K562 (cell line): ENCODE results near the gene GPR15LG.

Source experiments
- BDP1 ChIP-seq: IDR thresholded peaks from 3 replicates; pipeline ENCODE4 v1.6.1; 2011; ENCODE audit not compliant: insufficient read length, insufficient read depth
- HDAC6 ChIP-seq: IDR thresholded peaks from 2 replicates; pipeline ENCODE4 v1.6.1; 2012; ENCODE audit warnings: low read depth, mild to moderate bottlenecking, control low read depth, inconsistent platforms, low read length, moderate library complexity
- JUN ChIP-seq, 2 experiments: sonication (generic) in 1 of 2; formaldehyde crosslinking in 1 of 2; IDR thresholded peaks; 2 replicates each; pipeline versions ENCODE4 v1.6.1 to v1.8.0; 2012 to 2022; ENCODE audit warnings: borderline replicate concordance in 2 of 2, mild to moderate bottlenecking in 2 of 2, improper control_type of control experiment in 1 of 2, low read depth in 1 of 2, low read length in 1 of 2, missing genetic modification reagents in 1 of 2
- TBP ChIP-seq: optimal IDR thresholded peaks from 2 replicates; pipeline ENCODE3; 2011; ENCODE audit warnings: low read depth, low read length, improper control_type of control experiment

DNA sequence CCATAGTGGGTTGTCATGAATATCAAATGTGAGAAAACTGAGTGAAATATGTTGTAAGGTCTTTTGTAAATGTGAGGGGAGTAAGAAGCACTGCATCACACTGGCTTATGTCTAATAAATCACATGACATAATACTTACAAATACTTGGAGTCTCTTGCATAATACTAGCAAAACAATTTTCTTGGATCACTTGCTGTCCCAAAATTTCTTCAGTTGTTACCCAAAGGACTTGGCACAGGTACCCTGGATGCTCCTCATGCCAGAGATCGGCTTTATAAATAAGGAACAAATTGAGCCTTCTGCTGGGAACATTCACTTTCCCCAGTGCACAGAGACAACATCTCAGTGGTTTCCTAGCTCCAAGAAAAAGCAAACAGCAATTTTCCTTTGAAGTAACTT is 56.8 kb downstream of the GPR15LG start:
- no peak for TF ChIP-seq BDP1
- TF ChIP-seq JUN (IDR thresholded peaks at IDR 0.05; ENCODE audit: borderline replicate concordance, low read depth, low read length) = no peak
- TF ChIP-seq JUN (CRISPR knock-in tag; IDR thresholded peaks at IDR 0.05; ENCODE audit: borderline replicate concordance) = no peak
- TF ChIP-seq TBP = no peak
- no peak for TF ChIP-seq HDAC6
